ENCODE data around the gene LAMP2.

GRCh38 chrX:120485638-120486520, 16.8 kb upstream of the LAMP2 start:
- peak; percentile 59 for TF ChIP-seq CTCF (IDR thresholded peaks at IDR 0.05; ENCODE audit: low read depth, low read length)
- no peak for TF ChIP-seq EZH2phosphoT487 (IDR thresholded peaks at IDR 0.05; ENCODE audit: low read depth)

All from OCI-LY3 (cell line).